ENCODE measurements around the gene MGRN1. TPM values are rescaled to one million over a fixed set of nuclear protein-coding genes. Genes with fewer than 3 reads are reported as not detected.

Gene MGRN1
- total RNA-seq, 1 donor from 2014 or later, result 22.9 TPM

- no peak for DNase-seq (ENCODE audit: low read depth, low spot score)
These were observed 20.9 kb upstream of the MGRN1 start for GRCh38 chr16:4603624-4604170.

- DNase-seq (ENCODE audit: low read depth, low spot score), result no peak
These were observed 20.2 kb upstream of the MGRN1 start for GRCh38 chr16:4604401-4604800.

- DNase-seq (ENCODE audit: low read depth, low spot score), result no peak
These were observed 18.3 kb upstream of the MGRN1 start for GRCh38 chr16:4606354-4606753.

GRCh38 chr16:4607841-4608703, 16.6 kb upstream of the MGRN1 start:
- no peak for DNase-seq (ENCODE audit: low read depth, low spot score)

- no peak for DNase-seq (ENCODE audit: low read depth, low spot score)
These were observed 16.0 kb upstream of the MGRN1 start for GRCh38 chr16:4608704-4608980.

GRCh38 chr16:4609200-4610010, 15.2 kb upstream of the MGRN1 start:
- DNase-seq (ENCODE audit: low read depth, low spot score), result no peak

GRCh38 chr16:4610011-4611005, 14.3 kb upstream of the MGRN1 start:
- no peak for DNase-seq (ENCODE audit: low read depth, low spot score)

- no peak for DNase-seq (ENCODE audit: low read depth, low spot score)
These were observed 13.1 kb upstream of the MGRN1 start for GRCh38 chr16:4611337-4612021.

- no peak for DNase-seq (ENCODE audit: low read depth, low spot score)
These were observed 12.1 kb upstream of the MGRN1 start for GRCh38 chr16:4612474-4612931.

GRCh38 chr16:4612977-4613635, 11.5 kb upstream of the MGRN1 start:
- DNase-seq (ENCODE audit: low read depth, low spot score), result no peak

GRCh38 chr16:4613636-4614570, 10.7 kb upstream of the MGRN1 start:
- no peak for DNase-seq (ENCODE audit: low read depth, low spot score)

- peak; percentile 54 for DNase-seq (ENCODE audit: low read depth, low spot score)
These were observed 9.8 kb upstream of the MGRN1 start, which contains the start of gene UBALD1 for GRCh38 chr16:4614571-4615383. TSS of gene UBALD1 (minus strand) at chr16:4614888. CDS start at chr16:4614797, 91 bp downstream.

GRCh38 chr16:4615384-4616046, 9.1 kb upstream of the MGRN1 start:
- DNase-seq (ENCODE audit: low read depth, low spot score), result no peak

- DNase-seq (ENCODE audit: low read depth, low spot score), result peak; percentile 99
These were observed 8.4 kb upstream of the MGRN1 start for GRCh38 chr16:4616047-4616811.

GRCh38 chr16:4617880-4618279, 6.7 kb upstream of the MGRN1 start:
- DNase-seq (ENCODE audit: low read depth, low spot score), result no peak

- DNase-seq (ENCODE audit: low read depth, low spot score), result no peak
These were observed 5.8 kb upstream of the MGRN1 start for GRCh38 chr16:4618645-4619418.
